ENCODE results near the gene NOS1AP. TPM values are rescaled to one million over a fixed set of nuclear protein-coding genes. Genes with fewer than 3 reads are reported as not detected.

Gene NOS1AP
- total RNA-seq, 2 experiments from 2014 or later, result 0.18 TPM

- no peak overlapping the region for H3K4me3 Mint-ChIP-seq
- ChIA-PET CTCF (no interaction called here), POLR2A (no interaction called here)
- H3K4me1 Mint-ChIP-seq (ENCODE audit: low read depth), result no peaks in the 10 kb centered on the region
- no peak overlapping the region for H3K27ac Mint-ChIP-seq
- intact Hi-C loops (cut with micrococcal nuclease), result no loop called here
- ATAC-seq (no peak), DNase-seq (no peak)
- H3K36me3 Mint-ChIP-seq (ENCODE audit: low read depth), result no peaks in the 10 kb centered on the region
- H3K9me3 Mint-ChIP-seq, result peaks cover 1% of the 10 kb centered on the region
- H3K27me3 Mint-ChIP-seq, result peaks cover 15% of the 10 kb centered on the region
- no peak for TF ChIP-seq CTCF (IDR thresholded peaks at IDR 0.05)
These were observed 25.2 kb downstream of the NOS1AP start for GRCh38 chr1:162094723-162095122.

- Mint-ChIP-seq H3K9me3 (peaks cover 12% of the 10 kb centered on the region), H3K27me3 (peaks cover 42% of the 10 kb centered on the region), H3K4me1 (ENCODE audit: low read depth) (no peaks in the 10 kb centered on the region), H3K4me3 (no peak overlapping the region), H3K27ac (no peak overlapping the region), H3K36me3 (ENCODE audit: low read depth) (peaks cover 4% of the 10 kb centered on the region)
- ChIA-PET POLR2A (no interaction called here), CTCF (no interaction called here)
- DNase-seq, result no peak
- intact Hi-C loops (cut with micrococcal nuclease), result no loop called here
- TF ChIP-seq CTCF (IDR thresholded peaks at IDR 0.05), result no peak
- ATAC-seq, result no peak
These were observed 38.4 kb downstream of the NOS1AP start for GRCh38 chr1:162107911-162108310.

GRCh38 chr1:162108426-162108825 is 38.9 kb downstream of the NOS1AP start:
- Mint-ChIP-seq H3K9me3 (peaks cover 12% of the 10 kb centered on the region), H3K27me3 (peaks cover 37% of the 10 kb centered on the region), H3K4me3 (no peak overlapping the region), H3K36me3 (ENCODE audit: low read depth) (no peaks in the 10 kb centered on the region), H3K27ac (no peak overlapping the region), H3K4me1 (ENCODE audit: low read depth) (no peaks in the 10 kb centered on the region)
- no peak for TF ChIP-seq CTCF (IDR thresholded peaks at IDR 0.05)
- POLR2A ChIA-PET, result no interaction called here
- DNase-seq (no peak), ATAC-seq (no peak)
- CTCF ChIA-PET, result no interaction called here
- intact Hi-C loops (cut with micrococcal nuclease), result no loop called here

- intact Hi-C loops (cut with micrococcal nuclease), result no loop called here
- POLR2A ChIA-PET, result no interaction called here
- CTCF ChIA-PET, result no interaction called here
- Mint-ChIP-seq H3K9me3 (peaks cover 12% of the 10 kb centered on the region), H3K27me3 (peaks cover 25% of the 10 kb centered on the region), H3K4me3 (no peak overlapping the region), H3K27ac (no peak overlapping the region), H3K4me1 (ENCODE audit: low read depth) (no peaks in the 10 kb centered on the region), H3K36me3 (ENCODE audit: low read depth) (no peaks in the 10 kb centered on the region)
- DNase-seq, result no peak
- TF ChIP-seq CTCF (IDR thresholded peaks at IDR 0.05), result no peak
- no peak for ATAC-seq
These were observed 41.4 kb downstream of the NOS1AP start for GRCh38 chr1:162110910-162111309.

GRCh38 chr1:162111572-162111971 is 42.1 kb downstream of the NOS1AP start:
- H3K27ac Mint-ChIP-seq, result no peak overlapping the region
- peaks cover 12% of the 10 kb centered on the region for H3K9me3 Mint-ChIP-seq
- ATAC-seq, result no peak
- TF ChIP-seq CTCF (IDR thresholded peaks at IDR 0.05), result no peak
- H3K36me3 Mint-ChIP-seq (ENCODE audit: low read depth), result no peaks in the 10 kb centered on the region
- H3K4me1 Mint-ChIP-seq (ENCODE audit: low read depth), result no peaks in the 10 kb centered on the region
- peaks cover 23% of the 10 kb centered on the region for H3K27me3 Mint-ChIP-seq
- no peak overlapping the region for H3K4me3 Mint-ChIP-seq
- no peak for DNase-seq
- intact Hi-C loops (cut with micrococcal nuclease), result no loop called here
- ChIA-PET CTCF (no interaction called here), POLR2A (no interaction called here)

Measured in activated CD8-positive, alpha-beta T cell treated with anti-CD3 and anti-CD28 coated beads for 36 hours (primary cell).